ENCODE measurements around the gene LRRC27. TPM values are rescaled to one million over a fixed set of nuclear protein-coding genes. Genes with fewer than 3 reads are reported as not detected.

The LRRC27 gene
- total and polyA plus RNA-seq, 2 experiments from 2014 or later = 19.0 to 21.8 TPM

DNA sequence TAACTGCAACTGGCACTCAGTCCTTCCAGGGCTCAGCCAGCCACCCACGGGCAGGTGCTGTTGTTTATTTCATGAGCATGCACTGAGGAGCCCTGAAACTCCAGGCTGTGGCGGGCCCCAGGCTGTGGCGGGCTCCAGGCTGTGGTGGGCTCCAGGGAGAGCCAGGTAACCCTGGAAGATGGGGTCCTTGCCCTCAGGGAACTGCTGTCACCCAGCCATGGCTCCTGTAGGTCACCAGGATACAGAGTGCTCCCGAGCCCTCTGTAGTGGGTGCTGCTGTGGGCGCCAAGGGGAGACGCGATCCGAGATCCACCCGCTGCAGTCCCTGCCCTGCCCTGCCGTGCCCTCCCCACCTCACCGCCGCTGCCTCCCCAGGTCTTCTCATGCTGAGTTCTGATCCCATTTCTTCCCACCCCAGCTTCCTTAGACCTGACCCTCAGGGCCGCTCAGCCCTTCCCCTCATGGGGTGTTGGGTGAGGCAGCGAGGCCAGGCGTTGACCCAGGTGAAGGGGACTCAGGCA, 29.6 kb downstream of the LRRC27 start:
- Histone ChIP-seq H3K9me3 (ENCODE audit: low read depth) (no peaks in the 10 kb centered on the region), H3K27me3 (no peaks in the 10 kb centered on the region), H3K27ac (no peak overlapping the region), H3K4me3 (no peak overlapping the region), H3K36me3 (peaks cover 1% of the 10 kb centered on the region), H3K4me1 (ENCODE audit: low read depth) (no peaks in the 10 kb centered on the region)
- TF ChIP-seq, protein P1, sequence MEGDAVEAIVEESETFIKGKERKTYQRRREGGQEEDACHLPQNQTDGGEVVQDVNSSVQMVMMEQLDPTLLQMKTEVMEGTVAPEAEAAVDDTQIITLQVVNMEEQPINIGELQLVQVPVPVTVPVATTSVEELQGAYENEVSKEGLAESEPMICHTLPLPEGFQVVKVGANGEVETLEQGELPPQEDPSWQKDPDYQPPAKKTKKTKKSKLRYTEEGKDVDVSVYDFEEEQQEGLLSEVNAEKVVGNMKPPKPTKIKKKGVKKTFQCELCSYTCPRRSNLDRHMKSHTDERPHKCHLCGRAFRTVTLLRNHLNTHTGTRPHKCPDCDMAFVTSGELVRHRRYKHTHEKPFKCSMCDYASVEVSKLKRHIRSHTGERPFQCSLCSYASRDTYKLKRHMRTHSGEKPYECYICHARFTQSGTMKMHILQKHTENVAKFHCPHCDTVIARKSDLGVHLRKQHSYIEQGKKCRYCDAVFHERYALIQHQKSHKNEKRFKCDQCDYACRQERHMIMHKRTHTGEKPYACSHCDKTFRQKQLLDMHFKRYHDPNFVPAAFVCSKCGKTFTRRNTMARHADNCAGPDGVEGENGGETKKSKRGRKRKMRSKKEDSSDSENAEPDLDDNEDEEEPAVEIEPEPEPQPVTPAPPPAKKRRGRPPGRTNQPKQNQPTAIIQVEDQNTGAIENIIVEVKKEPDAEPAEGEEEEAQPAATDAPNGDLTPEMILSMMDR (IDR thresholded peaks at IDR 0.05; ENCODE audit: low read depth, low read length) = no peak
- DNase-seq (ENCODE audit: low read depth in 1 of 2, low spot score in 1 of 2) = no peak

DNA sequence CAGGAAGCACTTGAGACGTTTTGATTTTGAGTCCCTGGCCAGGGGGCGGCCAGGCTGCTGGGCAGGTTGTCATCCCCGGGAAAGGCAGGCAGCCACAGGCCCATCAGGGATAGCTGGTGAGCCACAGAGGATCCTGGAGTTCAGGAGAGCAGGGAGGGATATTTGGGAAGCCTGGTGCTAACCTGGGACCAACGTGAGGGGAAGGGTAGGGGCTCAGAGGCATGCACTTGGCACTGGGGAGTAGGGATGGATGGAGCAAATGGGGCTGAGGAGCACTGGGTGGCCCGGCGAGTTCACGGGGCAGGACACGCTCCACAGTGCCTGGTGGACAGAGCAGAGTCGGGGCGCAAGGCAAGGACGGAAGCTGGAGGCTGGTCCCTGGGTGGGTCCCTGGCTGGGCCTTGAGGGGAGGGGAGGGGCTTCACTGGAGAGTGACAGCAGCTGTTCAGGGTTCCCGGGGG, 30.2 kb downstream of the LRRC27 start:
- Histone ChIP-seq H3K4me1 (ENCODE audit: low read depth) (no peaks in the 10 kb centered on the region), H3K4me3 (no peak overlapping the region), H3K9me3 (ENCODE audit: low read depth) (no peaks in the 10 kb centered on the region), H3K27ac (no peak overlapping the region), H3K36me3 (peaks cover 7% of the 10 kb centered on the region), H3K27me3 (no peaks in the 10 kb centered on the region)
- no peak for DNase-seq (ENCODE audit: low read depth in 1 of 2, low spot score in 1 of 2)
- TF ChIP-seq, protein P1 (IDR thresholded peaks at IDR 0.05; ENCODE audit: low read depth, low read length) = no peak

DNA sequence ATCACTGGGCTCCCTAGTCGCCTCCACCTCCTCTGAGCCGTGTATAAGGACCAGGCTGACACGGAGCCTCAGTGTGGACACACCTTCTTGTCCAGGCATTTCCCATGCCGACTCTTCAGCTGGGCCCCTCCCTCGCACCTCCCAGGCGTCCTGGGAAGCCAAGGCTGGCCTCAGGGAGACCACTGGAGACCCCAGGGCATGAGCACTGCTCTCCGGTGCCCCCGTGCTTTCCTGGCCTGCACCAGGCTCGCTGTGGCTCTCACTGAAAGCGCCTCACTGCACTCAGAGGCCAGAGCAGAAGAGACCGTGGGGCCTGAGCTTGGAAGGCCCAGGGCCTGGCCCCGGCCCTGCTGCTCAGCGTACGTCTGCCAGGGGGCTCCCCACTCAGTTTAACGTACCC, 31.4 kb downstream of the LRRC27 start:
- no peak for DNase-seq (ENCODE audit: low read depth in 1 of 2, low spot score in 1 of 2)

DNA sequence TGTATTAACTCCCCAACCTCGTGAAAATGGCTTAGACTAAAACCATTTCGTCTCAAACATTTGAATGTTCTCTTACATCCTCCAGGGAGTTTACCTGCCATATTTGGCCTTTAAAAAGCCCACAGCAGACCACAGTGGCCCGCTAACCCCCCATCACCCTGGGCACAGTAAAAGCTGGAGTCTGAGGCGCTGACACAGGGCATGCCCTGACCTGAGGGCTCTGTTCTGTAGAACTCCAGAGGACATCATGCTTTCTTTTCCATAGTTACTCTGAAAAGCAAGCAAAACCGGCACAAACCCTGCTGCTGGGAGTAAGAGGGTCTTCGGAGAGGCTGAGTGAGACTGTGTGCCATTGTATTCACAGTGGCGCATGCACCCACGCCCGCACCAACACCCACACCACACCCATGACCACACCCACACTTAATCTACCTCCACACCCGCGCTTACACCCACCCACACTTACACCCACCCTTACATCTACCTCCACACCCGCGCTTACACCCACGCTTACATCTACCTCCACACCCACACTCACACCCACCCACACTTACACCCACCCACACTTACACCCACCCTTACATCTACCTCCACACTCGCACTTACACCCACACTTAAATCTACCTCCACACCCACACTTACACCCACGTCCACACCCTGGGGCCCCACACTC, 32.1 kb downstream of the LRRC27 start:
- Histone ChIP-seq H3K9me3 (ENCODE audit: low read depth) (no peaks in the 10 kb centered on the region), H3K4me3 (no peak overlapping the region), H3K27ac (peak overlapping the region; percentile 39), H3K4me1 (ENCODE audit: low read depth) (no peaks in the 10 kb centered on the region), H3K36me3 (peaks cover 9% of the 10 kb centered on the region), H3K27me3 (no peaks in the 10 kb centered on the region)
- TF ChIP-seq, protein P1 (IDR thresholded peaks at IDR 0.05; ENCODE audit: low read depth, low read length) = no peak
- peak in 1 of 2 donors; percentile 21 for DNase-seq (ENCODE audit: low read depth in 1 of 2, low spot score in 1 of 2)

More for the DNA sequence above, 31.4 kb downstream of the LRRC27 start:
- peaks cover 9% of the 10 kb centered on the region for H3K36me3 ChIP-seq
- no peaks in the 10 kb centered on the region for H3K9me3 ChIP-seq (ENCODE audit: low read depth)
- TF ChIP-seq, protein P1 (IDR thresholded peaks at IDR 0.05; ENCODE audit: low read depth, low read length) = no peak
- H3K4me3 ChIP-seq = no peak overlapping the region
- no peaks in the 10 kb centered on the region for H3K27me3 ChIP-seq
- H3K4me1 ChIP-seq (ENCODE audit: low read depth) = no peaks in the 10 kb centered on the region
- H3K27ac ChIP-seq = peak overlapping the region; percentile 39

DNA sequence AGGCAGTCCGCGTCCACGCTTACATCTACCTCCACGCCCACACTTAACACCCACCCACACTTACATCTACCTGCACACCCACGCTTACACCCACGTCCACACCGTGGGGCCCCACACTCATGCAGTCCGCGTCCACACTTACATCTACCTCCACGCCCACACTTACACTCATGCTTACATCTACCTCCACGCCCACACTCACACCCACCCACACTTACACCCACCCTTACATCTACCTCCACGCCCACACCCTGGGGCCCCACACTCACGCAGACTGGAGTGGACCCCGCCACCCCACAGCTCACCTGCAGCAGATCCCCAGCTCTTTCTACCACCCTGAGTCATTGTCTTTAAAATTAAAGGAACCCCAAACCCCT, 32.6 kb downstream of the LRRC27 start:
- no peaks in the 10 kb centered on the region for H3K27me3 ChIP-seq
- no peak for DNase-seq (ENCODE audit: low read depth in 1 of 2, low spot score in 1 of 2)
- H3K9me3 ChIP-seq (ENCODE audit: low read depth) = no peaks in the 10 kb centered on the region
- H3K27ac ChIP-seq = no peak overlapping the region
- TF ChIP-seq, protein P1 (IDR thresholded peaks at IDR 0.05; ENCODE audit: low read depth, low read length) = no peak
- H3K4me1 ChIP-seq (ENCODE audit: low read depth) = no peaks in the 10 kb centered on the region
- no peak overlapping the region for H3K4me3 ChIP-seq
- H3K36me3 ChIP-seq = peaks cover 9% of the 10 kb centered on the region

Measured in cardiac muscle cell (in vitro differentiated cells and primary cell).